Measurements from ENCODE around the gene ZBTB32. TPM values are rescaled to one million over a fixed set of nuclear protein-coding genes. Genes with fewer than 3 reads are reported as not detected.

The ZBTB32 gene
- total RNA-seq, 1 experiment from 2014 or later: not detected

GRCh38 chr19:35751839-35752745 is 47.7 kb downstream of the ZBTB32 start:
- CTCF ChIA-PET: no interaction called here
- H3K9me2 ChIP-seq (replicated peaks; ENCODE audit: low read length): no peaks in the 10 kb centered on the region
- POLR2A ChIA-PET (ENCODE audit: unreplicated experiment): no interaction called here

GRCh38 chr19:35752746-35753350 is 48.5 kb downstream of the ZBTB32 start:
- Histone ChIP-seq H2AFZ (ENCODE audit: low read length) (no peak overlapping the region), H3K4me1 (ENCODE audit: insufficient read depth, low read length) (peaks cover 15% of the 10 kb centered on the region), H3K9me2 (replicated peaks; ENCODE audit: low read length) (no peaks in the 10 kb centered on the region), H3K4me3 (ENCODE audit: low read length) (no peak overlapping the region), H3K4me2 (ENCODE audit: low read length) (no peak overlapping the region), H3K9ac (ENCODE audit: low read length) (no peak overlapping the region), H3K9me3 (ENCODE audit: low read length) (no peaks in the 10 kb centered on the region), H3K36me3 (ENCODE audit: low read depth, low read length) (no peaks in the 10 kb centered on the region), H4K20me1 (ENCODE audit: low read length) (no peaks in the 10 kb centered on the region), H3K27me3 (ENCODE audit: low read length) (no peaks in the 10 kb centered on the region), H3F3A (ENCODE audit: low read length, unreplicated experiment) (peaks cover 3% of the 10 kb centered on the region), H3K27ac (ENCODE audit: low read length) (no peak overlapping the region), H3K79me2 (ENCODE audit: low read length) (peaks cover 13% of the 10 kb centered on the region)
- ATAC-seq: no peak
- TF ChIP-seq CTCF (conservative IDR thresholded peaks at IDR 0.05; ENCODE audit: low read depth, low read length) (no peak), EZH2phosphoT487 (IDR thresholded peaks at IDR 0.05; ENCODE audit: borderline replicate concordance, low read length) (no peak), EZH2 (IDR thresholded peaks at IDR 0.05; ENCODE audit: low read length, unreplicated experiment) (no peak)
- POLR2A ChIA-PET (ENCODE audit: unreplicated experiment): no interaction called here
- CTCF ChIA-PET: no interaction called here
- BruUV-seq (replicated peaks): no TSS peak
- no peak for DNase-seq
- intact Hi-C loops (cut with micrococcal nuclease): no loop called here

More at GRCh38 chr19:35751839-35752745, 47.7 kb downstream of the ZBTB32 start:
- H3K36me3 ChIP-seq (ENCODE audit: low read depth, low read length): no peaks in the 10 kb centered on the region
- DNase-seq: no peak
- TF ChIP-seq EZH2phosphoT487 (IDR thresholded peaks at IDR 0.05; ENCODE audit: borderline replicate concordance, low read length): no peak
- TF ChIP-seq EZH2 (IDR thresholded peaks at IDR 0.05; ENCODE audit: low read length, unreplicated experiment): no peak
- no peak for TF ChIP-seq CTCF (conservative IDR thresholded peaks at IDR 0.05; ENCODE audit: low read depth, low read length)
- no peak overlapping the region for H2AFZ ChIP-seq (ENCODE audit: low read length)
- ATAC-seq: no peak
- H3K27ac ChIP-seq (ENCODE audit: low read length): no peak overlapping the region
- peaks cover 13% of the 10 kb centered on the region for H3K79me2 ChIP-seq (ENCODE audit: low read length)
- no TSS peak for BruUV-seq (replicated peaks)
- no peak overlapping the region for H3K9ac ChIP-seq (ENCODE audit: low read length)
- no peak overlapping the region for H3K4me3 ChIP-seq (ENCODE audit: low read length)
- H3K9me3 ChIP-seq (ENCODE audit: low read length): no peaks in the 10 kb centered on the region
- H3F3A ChIP-seq (ENCODE audit: low read length, unreplicated experiment): peaks cover 2% of the 10 kb centered on the region
- no peak overlapping the region for H3K4me2 ChIP-seq (ENCODE audit: low read length)
- no peaks in the 10 kb centered on the region for H3K27me3 ChIP-seq (ENCODE audit: low read length)
- intact Hi-C loops (cut with micrococcal nuclease): no loop called here
- no peaks in the 10 kb centered on the region for H4K20me1 ChIP-seq (ENCODE audit: low read length)
- peaks cover 13% of the 10 kb centered on the region for H3K4me1 ChIP-seq (ENCODE audit: insufficient read depth, low read length)
